ENCODE results near the gene ZNF385A.

- TF ChIP-seq POLR2AphosphoS5 (IDR thresholded peaks at IDR 0.05) (no peak), CTCF (IDR thresholded peaks at IDR 0.05) (no peak), POLR2A (IDR thresholded peaks at IDR 0.05) (no peak), EP300 (IDR thresholded peaks at IDR 0.05) (no peak)
Measured at GRCh38 chr12:54429014-54429471, 44.5 kb upstream of the ZNF385A start.

All from upper lobe of left lung (tissue), 4 donors.